ENCODE results near the gene NOL4.
"Not testable (repeated sequence)": the region's sequence is repeated elsewhere in the genome, so short reads cannot be mapped to it uniquely, and the experiment has no call there.

The NOL4 gene

DNA sequence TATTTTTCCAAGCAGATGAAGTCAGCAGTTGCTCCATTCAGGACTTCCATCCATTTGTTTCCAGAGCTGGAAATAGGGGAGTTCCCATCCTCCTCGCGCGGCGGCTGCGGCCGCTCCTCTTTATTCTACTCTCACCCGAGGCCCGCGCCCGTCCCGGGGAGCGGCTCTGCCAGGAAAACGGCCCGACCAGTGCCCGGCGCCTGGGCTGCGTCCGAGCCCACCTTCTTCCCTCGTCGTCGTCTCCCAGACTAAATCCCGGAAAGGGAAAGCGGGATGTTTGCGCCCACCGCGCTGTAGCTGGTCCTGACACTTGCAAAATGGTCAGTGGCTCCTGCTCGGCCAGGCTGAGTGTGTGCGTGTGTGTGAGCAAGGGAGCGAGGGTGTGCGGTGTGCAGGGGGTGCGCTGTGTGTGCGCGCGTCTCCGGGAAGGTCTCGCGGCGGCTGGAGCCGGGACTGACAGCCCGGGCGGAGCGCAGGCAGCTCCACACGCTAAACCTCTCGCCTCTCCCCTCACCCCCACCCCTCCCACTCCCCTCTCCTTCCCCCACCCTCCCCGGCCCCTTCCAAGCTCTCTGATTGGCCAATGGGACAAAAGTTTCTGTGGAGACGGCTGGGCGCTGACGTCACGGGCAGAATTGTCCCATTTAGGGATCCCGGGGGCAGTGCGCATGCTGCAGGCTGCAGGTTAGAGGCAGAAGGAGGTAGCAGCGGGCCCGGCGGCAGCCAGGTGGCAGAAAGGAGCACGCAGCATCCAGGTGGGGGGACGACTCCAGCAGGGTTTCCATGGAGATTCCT, at the start of gene NOL4:
NOL4 (minus strand) TSS at position 491 of the 795 bp plus-strand sequence. CDS start 1,660 bp downstream, outside the sequence.
- DNase-seq (ENCODE audit: low spot score) = peak; percentile 52
- TF ChIP-seq, protein P1, sequence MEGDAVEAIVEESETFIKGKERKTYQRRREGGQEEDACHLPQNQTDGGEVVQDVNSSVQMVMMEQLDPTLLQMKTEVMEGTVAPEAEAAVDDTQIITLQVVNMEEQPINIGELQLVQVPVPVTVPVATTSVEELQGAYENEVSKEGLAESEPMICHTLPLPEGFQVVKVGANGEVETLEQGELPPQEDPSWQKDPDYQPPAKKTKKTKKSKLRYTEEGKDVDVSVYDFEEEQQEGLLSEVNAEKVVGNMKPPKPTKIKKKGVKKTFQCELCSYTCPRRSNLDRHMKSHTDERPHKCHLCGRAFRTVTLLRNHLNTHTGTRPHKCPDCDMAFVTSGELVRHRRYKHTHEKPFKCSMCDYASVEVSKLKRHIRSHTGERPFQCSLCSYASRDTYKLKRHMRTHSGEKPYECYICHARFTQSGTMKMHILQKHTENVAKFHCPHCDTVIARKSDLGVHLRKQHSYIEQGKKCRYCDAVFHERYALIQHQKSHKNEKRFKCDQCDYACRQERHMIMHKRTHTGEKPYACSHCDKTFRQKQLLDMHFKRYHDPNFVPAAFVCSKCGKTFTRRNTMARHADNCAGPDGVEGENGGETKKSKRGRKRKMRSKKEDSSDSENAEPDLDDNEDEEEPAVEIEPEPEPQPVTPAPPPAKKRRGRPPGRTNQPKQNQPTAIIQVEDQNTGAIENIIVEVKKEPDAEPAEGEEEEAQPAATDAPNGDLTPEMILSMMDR (IDR thresholded peaks at IDR 0.05; ENCODE audit: extremely low read depth, missing control alignments) = no peak

DNA sequence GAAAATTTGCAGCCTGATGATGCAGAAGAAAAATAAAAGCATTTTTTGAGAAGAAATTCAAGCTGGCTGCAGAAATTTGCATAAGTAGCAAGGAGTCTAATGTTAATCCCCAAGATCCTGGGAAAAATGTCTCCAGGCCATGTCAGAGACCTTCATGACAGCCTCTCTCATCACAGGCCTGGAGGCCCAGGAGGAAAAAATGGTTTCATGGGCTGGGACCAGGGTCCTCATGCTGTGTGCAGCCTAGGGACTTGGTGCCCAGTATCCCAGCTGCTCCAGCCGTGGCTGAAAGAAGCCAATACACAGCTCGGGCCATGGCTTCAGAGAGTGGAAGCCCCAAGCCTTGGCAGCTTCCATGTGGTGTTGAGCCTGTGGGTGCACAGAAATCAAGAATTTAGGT, 41.3 kb upstream of the NOL4 start:
- not testable (repeated sequence) for DNase-seq (ENCODE audit: low spot score)

- DNase-seq (ENCODE audit: low spot score) = peak; percentile 5
- TF ChIP-seq, protein P1 (IDR thresholded peaks at IDR 0.05; ENCODE audit: extremely low read depth, missing control alignments) = no peak
Observed at GRCh38 chr18:34261865-34262780, 37.4 kb upstream of the NOL4 start.

GRCh38 chr18:34258176-34258575, 33.5 kb upstream of the NOL4 start:
- no peak for DNase-seq (ENCODE audit: low spot score)
- TF ChIP-seq, protein P1 (IDR thresholded peaks at IDR 0.05; ENCODE audit: extremely low read depth, missing control alignments) = no peak

DNA sequence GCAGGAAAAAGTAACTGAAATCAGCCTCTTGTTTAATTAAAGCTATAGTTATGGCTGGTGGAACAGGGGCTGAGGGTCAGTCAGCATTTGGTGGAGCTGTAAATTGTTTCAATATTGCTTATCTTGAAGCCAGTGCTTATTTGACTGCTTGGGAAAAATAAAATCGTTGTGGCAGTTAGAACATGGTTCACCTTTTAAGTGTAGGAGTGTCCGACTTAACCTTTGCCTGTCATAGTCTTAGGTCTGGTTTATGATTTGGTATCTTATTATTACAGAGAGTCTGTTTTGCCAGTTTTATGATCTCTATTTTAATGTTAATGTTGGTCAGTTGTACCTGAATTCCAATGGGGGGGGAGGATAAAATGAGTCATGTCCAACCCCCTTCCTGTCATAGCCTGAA, 27.2 kb upstream of the NOL4 start:
- DNase-seq (ENCODE audit: low spot score) = no peak
- TF ChIP-seq, protein P1 (IDR thresholded peaks at IDR 0.05; ENCODE audit: extremely low read depth, missing control alignments) = no peak

DNA sequence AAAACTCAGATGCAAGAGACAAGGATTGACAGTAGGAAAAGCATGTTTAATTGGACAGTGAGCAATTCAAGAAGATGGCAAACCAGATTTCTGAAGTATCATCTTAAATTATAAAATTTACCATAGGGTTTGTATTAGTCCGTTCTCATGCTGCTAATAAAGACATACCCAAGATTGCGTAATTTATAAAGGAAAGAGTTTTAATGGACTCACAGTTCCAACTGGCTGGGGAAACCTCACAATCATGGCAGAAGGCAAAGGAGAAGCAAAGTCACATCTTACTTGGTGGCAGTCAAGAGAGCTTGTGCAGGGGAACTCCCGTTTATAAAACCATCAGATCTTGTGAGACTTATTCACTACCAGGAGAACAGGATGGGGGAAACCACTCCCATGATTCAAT, 24.0 kb upstream of the NOL4 start:
- DNase-seq (ENCODE audit: low spot score) = no peak
- TF ChIP-seq, protein P1 (IDR thresholded peaks at IDR 0.05; ENCODE audit: extremely low read depth, missing control alignments) = no peak

GRCh38 chr18:34242739-34243138, 18.0 kb upstream of the NOL4 start:
- DNase-seq (ENCODE audit: low spot score) = no peak
- TF ChIP-seq, protein P1 (IDR thresholded peaks at IDR 0.05; ENCODE audit: extremely low read depth, missing control alignments) = no peak

GRCh38 chr18:34233781-34234388, 9.2 kb upstream of the NOL4 start:
- not testable (repeated sequence) for DNase-seq (ENCODE audit: low spot score)
